Esophagus (tissue), 2 donors: ENCODE measurements around the gene PTPRE. TPM values are rescaled to one million over a fixed set of nuclear protein-coding genes. Genes with fewer than 3 reads are reported as not detected.
A peak's percentile ranks its signal among the peaks of the same experiment; 100 is the strongest.

ENCODE experiments used
- H3K27ac ChIP-seq, 2 donors: one replicate each; pipeline ENCODE4 v1.5.1; 2013; ENCODE audit warnings: low read depth in 2 of 2, mild to moderate bottlenecking in 2 of 2, inconsistent platforms in 1 of 2, low read length in 1 of 2, moderate library complexity in 1 of 2
- H3K27me3 ChIP-seq, 2 donors: one replicate each; pipeline ENCODE4 v1.6.1; 2013; ENCODE audit warnings: low read length in 2 of 2, control low read depth in 1 of 2, mild to moderate bottlenecking in 1 of 2; ENCODE audit not compliant: insufficient read depth in 2 of 2, control insufficient read depth in 1 of 2
- H3K36me3 ChIP-seq, 2 donors: one replicate each; pipeline ENCODE4 v1.6.1; 2013; ENCODE audit warnings: low read length in 1 of 2; ENCODE audit not compliant: control insufficient read depth in 2 of 2, insufficient read depth in 2 of 2
- H3K4me1 ChIP-seq, 2 donors: one replicate each; pipeline ENCODE4 v1.6.1; 2013; ENCODE audit warnings: low read length in 1 of 2; ENCODE audit not compliant: control insufficient read depth in 2 of 2, insufficient read depth in 2 of 2
- H3K4me3 ChIP-seq, 2 donors: one replicate each; pipeline ENCODE4 v1.5.1; 2013; ENCODE audit warnings: low read length in 2 of 2, mild to moderate bottlenecking in 2 of 2, low read depth in 1 of 2, moderate library complexity in 1 of 2
- H3K9me3 ChIP-seq, 2 donors: one replicate each; pipeline ENCODE4 v1.6.1; 2013; ENCODE audit warnings: mild to moderate bottlenecking in 2 of 2, low read depth in 1 of 2, low read length in 1 of 2, moderate library complexity in 1 of 2; ENCODE audit not compliant: control insufficient read depth in 2 of 2, insufficient read depth in 1 of 2
- WGBS, 2 donors: extraction: QIAGEN DNeasy Blood & Tissue Kit; methylation state at CpG; one replicate each; pipeline ENCODE4 v1.1.7; 2013; 5-methylcytosine and 5-hydroxymethylcytosine counted together
- polyA plus RNA-seq, 2 donors: library from polyadenylated mRNA; stranded (reverse); fragments of 200-250 nt; gene quantifications; one replicate each; pipeline ENCODE4 v1.2.3, GENCODE V29; 2013
- donor health status: healthy with polysubstance abuse.
- donor health status: Bipolar disorder and iron deficiency.

Gene PTPRE
- polyA plus RNA-seq, 2 donors: 3.8 to 5.5 TPM

DNA sequence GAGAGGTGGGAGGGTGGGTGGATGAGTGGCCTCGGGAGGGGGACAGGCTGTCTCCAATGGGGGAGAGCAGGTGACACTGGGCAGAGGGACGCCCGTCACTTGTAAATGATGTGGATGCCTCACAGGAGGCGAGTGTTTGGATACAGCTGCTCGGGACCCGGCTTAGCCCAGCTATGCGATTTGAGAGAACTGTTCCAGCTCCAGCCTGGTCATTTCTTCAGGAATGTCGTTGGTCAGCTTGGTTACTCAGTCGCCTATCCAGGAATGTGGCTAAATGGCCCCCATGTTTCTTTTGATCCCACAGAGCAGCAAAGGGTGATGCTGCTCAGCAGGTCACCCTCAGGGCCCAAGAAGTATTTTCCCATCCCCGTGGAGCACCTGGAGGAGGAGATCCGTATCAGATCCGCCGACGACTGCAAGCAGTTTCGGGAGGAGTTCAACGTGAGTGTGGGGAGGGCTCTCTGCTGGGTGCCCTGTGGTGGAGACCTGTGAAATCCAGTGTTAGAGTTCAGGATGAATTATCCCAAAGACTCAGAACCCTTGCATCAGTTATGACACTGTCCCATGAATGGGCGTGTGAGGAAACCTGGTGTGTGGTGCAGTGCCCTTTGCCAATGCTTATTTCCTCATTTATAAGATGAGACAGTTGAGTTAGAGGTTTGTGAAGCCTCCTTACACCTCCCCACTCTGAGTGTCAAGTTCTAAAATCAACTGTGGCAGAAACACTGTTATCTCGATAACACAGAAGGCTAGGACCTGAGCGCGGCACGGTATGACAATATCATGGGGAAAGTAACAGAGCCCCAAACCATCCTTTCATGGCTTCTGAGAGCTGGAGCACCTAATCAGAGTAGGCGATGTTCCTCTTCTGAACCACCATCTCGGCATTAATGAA is 142.6 kb downstream of the PTPRE start:
- H3K4me1 ChIP-seq: peaks cover 0 to 15% of the 10 kb centered on the region in 2 donors
- peak overlapping the region; percentile 91 to 93 for H3K27ac ChIP-seq
- H3K9me3 ChIP-seq: no peaks in the 10 kb centered on the region
- peaks cover 0 to 6% of the 10 kb centered on the region in 2 donors for H3K36me3 ChIP-seq
- WGBS, 2 donors: 87 to 88% methylated on average over 23 of the region's 23 CpGs
- H3K4me3 ChIP-seq: peak overlapping the region in 1 of 2 donors; percentile 38
- H3K27me3 ChIP-seq: no peaks in the 10 kb centered on the region

DNA sequence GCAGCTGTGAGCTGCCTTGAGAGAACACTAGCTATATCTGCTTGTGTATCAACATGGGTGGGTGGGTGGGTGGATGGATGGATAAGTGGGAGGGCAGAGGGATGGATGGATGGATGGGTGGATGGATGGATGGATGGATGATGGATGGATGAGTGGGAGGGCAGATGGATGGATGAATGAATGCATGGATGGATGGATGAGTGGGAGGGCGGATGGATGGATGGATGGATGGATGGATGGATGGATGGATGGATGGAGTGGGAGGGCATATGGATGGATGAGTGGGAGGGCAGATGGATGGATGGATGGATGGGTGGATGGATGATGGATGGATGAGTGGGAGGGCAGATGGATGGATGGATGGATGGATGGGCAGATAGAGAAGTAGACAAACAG is 143.2 kb downstream of the PTPRE start:
- Histone ChIP-seq H3K4me3 (no peak overlapping the region), H3K27ac (no peak overlapping the region)
- 64 to 93% methylated on average over 1 of the region's 1 CpG for WGBS, 2 donors

DNA sequence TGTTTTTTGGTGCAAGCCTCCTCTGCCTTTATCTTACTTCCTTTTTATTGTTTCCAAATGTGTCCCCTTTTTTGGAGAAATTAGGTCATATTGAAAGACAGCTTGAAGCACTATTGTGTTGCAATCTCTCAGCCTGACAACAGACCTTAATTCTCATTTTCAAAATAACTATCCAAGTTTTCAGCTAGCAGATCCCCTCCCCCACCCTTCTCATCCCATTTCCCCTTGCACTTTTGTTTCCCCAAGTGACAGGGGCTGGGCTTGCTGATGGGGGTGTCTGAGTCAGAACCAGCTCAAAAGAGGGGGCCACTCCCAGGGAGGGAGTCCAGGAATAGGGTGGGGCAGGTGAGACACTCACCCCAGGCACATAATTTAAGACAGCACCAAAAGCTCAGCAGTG is 144.0 kb downstream of the PTPRE start:
- H3K4me1 ChIP-seq: peaks cover 0 to 20% of the 10 kb centered on the region in 2 donors

More for the DNA sequence above, 143.2 kb downstream of the PTPRE start:
- Histone ChIP-seq H3K9me3 (no peaks in the 10 kb centered on the region), H3K4me1 (peaks cover 0 to 20% of the 10 kb centered on the region in 2 donors), H3K27me3 (no peaks in the 10 kb centered on the region), H3K36me3 (peaks cover 3 to 12% of the 10 kb centered on the region in 2 donors)

DNA sequence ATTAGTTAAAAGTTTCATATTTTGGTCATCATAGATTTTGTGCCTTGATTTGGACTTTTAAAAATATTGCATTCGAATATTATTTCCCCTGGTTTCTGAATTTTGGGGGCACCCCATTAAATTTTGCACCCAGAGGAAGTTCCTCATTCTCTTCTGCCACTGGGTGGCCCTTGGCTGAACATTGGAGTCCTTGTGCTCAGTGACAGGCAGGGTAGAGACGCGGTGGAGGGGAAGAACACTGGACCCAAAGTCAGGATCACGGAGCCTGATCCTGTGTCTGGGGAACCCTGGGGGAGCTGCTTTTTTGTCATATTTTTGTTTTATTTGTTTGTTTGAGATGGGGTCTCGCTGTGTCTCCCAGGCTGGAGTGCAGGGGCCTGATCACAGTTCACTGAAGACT is 144.6 kb downstream of the PTPRE start:
- Histone ChIP-seq H3K9me3 (no peaks in the 10 kb centered on the region), H3K4me1 (peaks cover 0 to 20% of the 10 kb centered on the region in 2 donors), H3K36me3 (peaks cover 14 to 17% of the 10 kb centered on the region in 2 donors), H3K4me3 (no peak overlapping the region), H3K27me3 (no peaks in the 10 kb centered on the region), H3K27ac (no peak overlapping the region)
- 86 to 93% methylated on average over 5 of the region's 5 CpGs for WGBS, 2 donors

More for the DNA sequence above, 144.0 kb downstream of the PTPRE start:
- Histone ChIP-seq H3K36me3 (peaks cover 10 to 17% of the 10 kb centered on the region in 2 donors), H3K4me3 (no peak overlapping the region), H3K9me3 (no peaks in the 10 kb centered on the region), H3K27ac (peak overlapping the region in 1 of 2 donors; percentile 45), H3K27me3 (no peaks in the 10 kb centered on the region)

DNA sequence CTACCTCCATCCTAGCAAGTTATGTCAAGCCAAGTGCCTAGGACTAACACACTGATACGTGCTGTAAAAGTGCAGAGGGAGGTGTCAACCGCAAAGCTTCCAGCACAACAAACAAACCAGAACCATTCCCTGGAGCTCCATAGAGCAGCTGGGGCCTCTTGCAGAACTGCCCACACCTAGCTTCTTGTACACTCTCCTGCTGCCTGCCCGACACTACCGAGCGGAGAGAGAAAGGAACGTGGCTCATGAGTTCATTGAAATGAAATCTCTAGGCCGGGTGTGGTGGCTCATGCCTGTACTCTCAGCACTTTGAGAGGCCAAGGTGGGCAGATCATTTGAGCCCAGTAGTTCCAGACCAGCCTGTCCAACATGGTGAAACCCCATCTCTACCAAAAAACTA is 145.8 kb downstream of the PTPRE start:
- H3K36me3 ChIP-seq: peaks cover 14 to 20% of the 10 kb centered on the region in 2 donors

DNA sequence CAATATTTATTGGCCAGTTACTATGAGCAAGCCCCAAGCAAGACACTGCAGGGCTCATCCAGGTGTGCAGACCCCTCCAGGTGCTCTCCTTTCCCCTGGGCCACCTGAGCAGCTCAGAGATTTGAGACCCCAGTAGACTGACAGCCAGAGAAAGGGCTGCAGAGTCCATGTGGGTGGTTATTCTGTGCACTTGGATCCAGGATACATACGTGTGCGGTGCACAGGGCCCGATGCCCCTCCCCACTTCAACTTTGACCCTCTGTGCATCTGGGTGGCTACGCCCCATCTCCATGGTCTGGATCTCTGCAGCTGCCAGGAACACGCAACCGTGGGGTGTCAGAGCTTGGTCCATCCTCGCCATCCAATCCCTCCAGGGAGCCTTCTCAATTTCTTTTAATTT is 146.5 kb downstream of the PTPRE start:
- no peaks in the 10 kb centered on the region for H3K9me3 ChIP-seq
- WGBS, 2 donors: 92 to 96% methylated on average over 7 of the region's 7 CpGs
- no peaks in the 10 kb centered on the region for H3K27me3 ChIP-seq
- H3K27ac ChIP-seq: no peak overlapping the region
- no peak overlapping the region for H3K4me3 ChIP-seq
- peaks cover 0 to 16% of the 10 kb centered on the region in 2 donors for H3K4me1 ChIP-seq
- peaks cover 14 to 23% of the 10 kb centered on the region in 2 donors for H3K36me3 ChIP-seq

More for the DNA sequence above, 145.8 kb downstream of the PTPRE start:
- WGBS, 2 donors: 79 to 90% methylated on average over 7 of the region's 7 CpGs
- H3K4me3 ChIP-seq: no peak overlapping the region
- no peaks in the 10 kb centered on the region for H3K9me3 ChIP-seq
- H3K27ac ChIP-seq: no peak overlapping the region
- H3K4me1 ChIP-seq: peaks cover 0 to 16% of the 10 kb centered on the region in 2 donors
- no peaks in the 10 kb centered on the region for H3K27me3 ChIP-seq

DNA sequence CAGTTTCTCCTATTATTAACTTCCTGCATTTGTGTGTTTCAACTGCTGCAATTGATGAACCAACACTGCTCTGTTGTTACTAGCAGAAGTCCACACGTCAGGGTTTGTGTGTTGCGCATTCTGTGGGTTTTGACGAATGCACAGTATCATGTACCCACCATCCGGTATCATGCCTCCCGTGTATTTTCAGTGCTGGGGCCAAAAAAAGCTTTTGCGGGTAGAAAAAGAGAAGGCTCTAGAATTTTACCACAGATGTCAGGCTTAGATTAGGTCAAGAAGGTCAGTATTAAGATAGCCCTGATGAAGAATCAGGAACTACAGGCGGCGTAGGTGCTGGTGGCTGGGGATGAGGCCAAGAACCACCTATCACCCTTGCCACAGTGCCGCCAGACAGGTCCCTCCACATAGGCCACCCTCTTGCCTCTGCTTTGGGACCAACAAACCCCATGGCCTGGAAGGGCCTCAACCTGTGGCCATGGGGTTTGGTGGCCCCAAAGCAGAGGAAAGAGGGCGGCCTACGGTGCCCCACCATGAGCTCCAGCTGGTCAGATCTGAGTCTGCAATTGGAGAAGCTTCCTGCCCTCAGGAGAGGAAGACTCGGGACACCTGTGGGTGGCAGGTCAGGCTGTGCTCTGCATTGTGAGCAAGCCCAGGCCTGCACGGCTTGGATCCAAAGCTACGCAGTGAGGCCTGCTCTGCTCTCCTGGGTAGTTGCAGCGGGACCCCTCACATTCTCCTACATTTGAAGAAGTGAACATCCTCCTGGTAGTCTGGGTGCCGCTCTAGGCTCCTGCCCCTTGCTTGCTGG is 147.5 kb downstream of the PTPRE start:
- H3K4me1 ChIP-seq: peaks cover 0 to 9% of the 10 kb centered on the region in 2 donors
- H3K4me3 ChIP-seq: no peak overlapping the region
- H3K27ac ChIP-seq: no peak overlapping the region
- peaks cover 14 to 27% of the 10 kb centered on the region in 2 donors for H3K36me3 ChIP-seq
- 81 to 87% methylated on average over 15 to 16 of the region's 16 CpGs for WGBS, 2 donors
- H3K9me3 ChIP-seq: no peaks in the 10 kb centered on the region
- H3K27me3 ChIP-seq: no peaks in the 10 kb centered on the region

DNA sequence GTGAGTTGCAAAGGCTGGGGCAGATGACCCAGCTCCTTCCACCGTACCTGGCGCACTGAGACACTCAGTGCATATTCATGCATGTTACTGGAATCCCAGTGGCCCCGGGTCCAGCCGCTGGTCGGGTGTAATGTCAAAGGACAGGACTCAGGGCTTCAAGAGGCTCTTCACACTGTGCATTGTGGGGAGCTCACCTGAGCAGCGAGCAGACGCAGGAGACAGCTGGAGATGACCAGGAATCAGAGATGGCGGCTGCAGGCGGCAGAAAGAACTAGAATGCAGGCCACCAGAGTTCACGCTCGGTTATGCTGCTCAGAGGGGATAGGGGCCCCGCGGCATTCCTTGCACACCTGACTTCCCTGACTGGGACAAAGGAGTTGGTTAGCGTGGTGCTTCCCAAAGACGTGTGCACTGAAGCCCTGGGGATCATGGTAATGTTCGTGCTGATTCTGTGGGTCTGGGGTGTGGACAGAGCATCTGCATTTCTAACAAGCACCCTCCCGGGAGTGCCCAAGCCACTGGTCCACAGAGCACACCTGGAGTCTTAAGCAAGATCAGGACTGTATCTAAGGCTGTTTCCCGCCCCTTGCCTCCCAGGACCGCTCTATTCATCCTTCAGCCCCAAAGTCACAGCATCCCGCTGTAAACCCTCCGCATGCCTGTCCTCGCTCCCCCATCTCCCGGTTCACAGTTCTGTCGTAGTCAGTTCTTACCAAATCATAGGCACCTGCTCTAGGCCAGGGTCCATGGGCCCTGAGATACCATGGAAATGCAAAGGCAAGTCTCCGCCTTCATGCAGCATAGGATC is 148.4 kb downstream of the PTPRE start:
- Histone ChIP-seq H3K4me3 (no peak overlapping the region), H3K27me3 (no peaks in the 10 kb centered on the region), H3K27ac (no peak overlapping the region), H3K4me1 (peaks cover 0 to 6% of the 10 kb centered on the region in 2 donors), H3K9me3 (no peaks in the 10 kb centered on the region), H3K36me3 (peaks cover 14 to 34% of the 10 kb centered on the region in 2 donors)
- WGBS, 2 donors: 96% methylated on average over 25 of the region's 25 CpGs
